GM10248 (cell line): ENCODE results near the gene ARPP19.
A peak's percentile ranks its signal among the peaks of the same experiment; 100 is the strongest.

ENCODE experiments used
- CTCF ChIA-PET: fragments of 300-600 bp; sonication (Branson Sonifier 250); formaldehyde crosslinking; extraction: SDS; loops from one replicate; lab custom pipeline; 2021; ENCODE audit warnings: antibody characterized with exemption; lab: Yijun Ruan, JAX
- POLR2A ChIA-PET: fragments of 350-650 bp; sonication (Branson Sonifier 250); formaldehyde crosslinking; extraction: SDS; loops from one replicate; lab custom pipeline; 2020; ENCODE audit warnings: antibody characterized with exemption; lab: Yijun Ruan, JAX
- DNase-seq: peaks from one replicate; pipeline ENCODE4 v3.0.0; 2012; ENCODE audit errors: extremely low spot score
- CTCF ChIP-seq: IDR thresholded peaks from 2 replicates; pipeline ENCODE4 v1.5.1; 2012; ENCODE audit warnings: mild to moderate bottlenecking, low read depth; ENCODE audit errors: extremely low read depth, missing control alignments, control extremely low read depth

The ARPP19 gene

DNA sequence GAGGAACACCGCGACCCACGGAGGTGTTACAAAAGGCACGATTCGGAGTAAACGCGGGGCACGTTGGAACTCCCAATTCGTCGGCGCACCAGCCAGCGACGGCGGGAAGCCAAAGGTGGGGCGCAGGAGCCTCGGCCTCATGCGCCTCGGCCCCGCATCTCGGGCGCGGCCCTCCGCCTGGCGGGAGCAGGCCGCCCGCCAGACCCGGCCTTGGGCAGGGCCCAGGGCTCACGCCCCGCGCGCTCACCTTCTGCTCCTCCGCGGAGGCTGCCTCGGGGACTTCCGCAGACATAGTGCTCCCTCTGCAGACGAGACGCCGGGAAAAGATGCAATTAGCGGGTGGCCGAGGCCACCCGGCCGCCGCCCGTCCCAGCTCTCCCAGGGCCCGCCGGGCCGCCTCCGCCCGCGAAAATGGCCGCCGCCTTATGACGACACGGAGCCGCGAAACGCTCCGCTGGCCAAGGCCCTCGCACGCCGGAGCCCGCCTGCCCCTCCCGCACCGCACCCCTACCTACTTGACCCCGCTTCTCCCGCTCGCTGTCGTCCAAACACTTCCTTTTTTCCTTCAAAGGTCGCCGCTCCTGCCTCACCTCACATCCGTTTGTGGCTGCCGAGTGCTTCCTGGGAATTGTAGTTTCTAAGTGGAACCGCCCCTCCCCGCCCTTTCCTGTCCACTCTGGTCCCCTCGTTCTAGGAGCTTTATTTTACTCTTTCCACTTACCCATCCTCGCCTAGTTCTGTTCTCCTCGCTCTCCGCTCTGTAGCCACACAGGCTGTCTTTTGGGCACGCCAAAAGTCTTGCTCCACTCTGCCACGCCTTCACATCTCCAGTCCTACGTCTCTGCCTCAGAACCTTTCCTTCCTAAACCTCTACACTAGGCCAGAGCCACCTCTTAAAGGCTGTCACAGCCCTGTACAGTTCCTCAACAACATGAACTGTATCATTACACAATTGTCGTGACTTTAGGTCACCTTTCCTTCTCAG, at the start of gene ARPP19:
ARPP19 (minus strand) TSS at position 430 of the 985 bp plus-strand sequence; CDS start at position 292, 138 bp downstream.
- ChIA-PET CTCF (interaction anchor here (1.4 to 2.1 kb wide), 3 partner anchors 9 to 17 kb away, joined by 4 to 9 read pairs (median 7); no protein-coding TSS in a partner anchor), POLR2A (interaction anchor here (1.3 kb wide), 1 partner anchor 10 kb away, joined by 3 read pairs; no protein-coding TSS in a partner anchor)
- TF ChIP-seq CTCF, result peak; percentile 42
- peak; percentile 89 for DNase-seq

GRCh38 chr15:52617026-52617425, 48.2 kb upstream of the ARPP19 start:
- TF ChIP-seq CTCF, result no peak
- ChIA-PET CTCF (interaction anchor here (0.8 kb wide), 1 partner anchor 70 kb away, joined by 3 read pairs; no protein-coding TSS in a partner anchor), POLR2A (no interaction called here)
- DNase-seq, result no peak

DNA sequence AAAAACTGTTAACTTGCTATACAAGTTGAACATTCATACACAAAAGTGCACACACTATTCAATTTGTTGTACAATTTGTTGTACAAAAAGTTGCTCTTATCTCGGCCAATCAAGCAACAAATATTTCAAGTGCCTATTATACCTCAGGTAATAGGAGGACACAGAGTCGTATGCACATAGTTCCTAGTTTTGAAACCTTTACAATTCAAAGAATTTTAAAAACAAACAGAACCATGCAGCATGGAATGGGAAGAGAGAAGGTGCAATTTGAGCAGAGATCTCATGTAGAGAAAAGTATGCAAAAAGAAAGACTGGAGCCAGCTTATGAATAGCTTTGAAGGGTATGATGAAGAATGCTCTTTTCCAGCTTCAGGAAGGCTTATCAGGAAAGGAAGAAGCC, 46.5 kb upstream of the ARPP19 start:
- ChIA-PET CTCF (interaction anchor here (0.7 to 0.8 kb wide), 2 partner anchors 12 to 23 kb away, joined by 3 read pairs; no protein-coding TSS in a partner anchor), POLR2A (no interaction called here)
- TF ChIP-seq CTCF, result no peak
- no peak for DNase-seq

DNA sequence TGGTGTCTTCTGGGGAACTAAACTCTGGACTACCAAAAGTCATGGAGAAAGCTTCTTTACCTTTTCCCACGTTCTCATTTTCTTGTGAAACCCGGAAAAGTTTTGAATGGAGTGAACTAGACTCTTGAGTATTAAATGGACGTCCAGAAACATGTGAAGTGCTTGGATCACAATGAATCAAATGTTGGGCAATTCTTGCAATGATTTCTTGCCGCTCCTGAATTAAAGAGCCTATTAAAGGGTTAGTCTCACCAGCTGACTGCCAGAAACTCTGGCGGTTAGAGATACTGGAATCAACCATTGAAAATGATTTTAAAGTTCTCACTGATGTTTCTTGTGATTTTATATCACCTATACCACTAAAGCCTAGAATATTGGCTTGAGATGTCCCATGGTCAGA, 40.8 kb upstream of the ARPP19 start:
- TF ChIP-seq CTCF, result no peak
- CTCF ChIA-PET, result interaction anchor here (1.2 to 1.6 kb wide), 2 partner anchors 17 to 26 kb away, joined by 3 to 4 read pairs; no protein-coding TSS in a partner anchor
- POLR2A ChIA-PET, result no interaction called here
- no peak for DNase-seq

- POLR2A ChIA-PET, result no interaction called here
- no peak for DNase-seq
- no peak for TF ChIP-seq CTCF
- CTCF ChIA-PET, result interaction anchor here (1.9 to 2.4 kb wide), 2 partner anchors 8 kb away, joined by 8 to 10 read pairs; no protein-coding TSS in a partner anchor
These were observed 15.6 kb upstream of the ARPP19 start for GRCh38 chr15:52584414-52584813.

GRCh38 chr15:52579852-52580251, 11.0 kb upstream of the ARPP19 start:
- CTCF ChIA-PET, result interaction anchor here (1.0 kb wide), 1 partner anchor 12 kb away, joined by 3 read pairs; no protein-coding TSS in a partner anchor
- no peak for TF ChIP-seq CTCF

More at GRCh38 chr15:52579852-52580251, 11.0 kb upstream of the ARPP19 start:
- POLR2A ChIA-PET, result no interaction called here
- no peak for DNase-seq
